HCT116 (cell line): ENCODE measurements around the gene EXOC4.

ENCODE experiments used
- EGR1 ChIP-seq: IDR thresholded peaks from 2 replicates; pipeline ENCODE4 v1.6.1; 2012; ENCODE audit warnings: low read depth
- ZNF274 ChIP-seq: fragments of 200-500 bp; sonication (Bioruptor generic); IDR thresholded peaks from 2 replicates; pipeline ENCODE4 v1.6.1; 2014; ENCODE audit warnings: mild to moderate bottlenecking, low read depth, low read length, inconsistent platforms
- TF ChIP-seq, protein P1 (sequence below): IDR thresholded peaks from 2 replicates; pipeline ENCODE4 v1.6.1; 2012; ENCODE audit warnings: low read depth
- TF ChIP-seq, protein P2 (sequence below), 3 experiments: fragments of 200-600 bp in 1 of 3; sonication (generic) in 1 of 3; IDR thresholded peaks in 2 of 3; conservative IDR thresholded peaks in 1 of 3; 2 replicates each; pipeline ENCODE4 v1.5.1; 2012 to 2017; ENCODE audit warnings: low read depth in 2 of 3, low read length in 2 of 3, antibody characterized with exemption in 1 of 3, borderline replicate concordance in 1 of 3, control low read depth in 1 of 3, mild to moderate bottlenecking in 1 of 3, mixed read lengths in 1 of 3, mixed run types in 1 of 3, moderate library complexity in 1 of 3; ENCODE audit not compliant: insufficient read depth in 1 of 3

DNA sequence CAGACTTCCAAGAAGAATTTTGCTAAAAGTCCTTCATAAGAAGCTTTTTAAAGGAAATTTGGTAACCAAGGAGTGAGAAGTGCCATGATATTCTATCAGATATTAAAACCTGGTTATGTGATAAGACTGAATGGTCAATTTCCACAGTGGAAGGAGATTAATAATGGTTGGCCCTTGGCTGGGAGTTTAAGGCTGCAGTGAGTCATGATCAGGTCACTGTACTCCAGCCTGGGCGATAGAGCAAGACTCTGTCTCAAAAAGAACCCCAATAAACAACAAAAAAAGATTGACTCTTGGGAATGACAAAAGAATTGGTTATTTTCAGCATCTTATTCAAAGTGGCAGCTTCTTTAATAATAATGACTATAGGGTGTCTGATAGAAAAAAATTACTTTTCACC, 37.2 kb downstream of the EXOC4 start:
- TF ChIP-seq, protein P1, sequence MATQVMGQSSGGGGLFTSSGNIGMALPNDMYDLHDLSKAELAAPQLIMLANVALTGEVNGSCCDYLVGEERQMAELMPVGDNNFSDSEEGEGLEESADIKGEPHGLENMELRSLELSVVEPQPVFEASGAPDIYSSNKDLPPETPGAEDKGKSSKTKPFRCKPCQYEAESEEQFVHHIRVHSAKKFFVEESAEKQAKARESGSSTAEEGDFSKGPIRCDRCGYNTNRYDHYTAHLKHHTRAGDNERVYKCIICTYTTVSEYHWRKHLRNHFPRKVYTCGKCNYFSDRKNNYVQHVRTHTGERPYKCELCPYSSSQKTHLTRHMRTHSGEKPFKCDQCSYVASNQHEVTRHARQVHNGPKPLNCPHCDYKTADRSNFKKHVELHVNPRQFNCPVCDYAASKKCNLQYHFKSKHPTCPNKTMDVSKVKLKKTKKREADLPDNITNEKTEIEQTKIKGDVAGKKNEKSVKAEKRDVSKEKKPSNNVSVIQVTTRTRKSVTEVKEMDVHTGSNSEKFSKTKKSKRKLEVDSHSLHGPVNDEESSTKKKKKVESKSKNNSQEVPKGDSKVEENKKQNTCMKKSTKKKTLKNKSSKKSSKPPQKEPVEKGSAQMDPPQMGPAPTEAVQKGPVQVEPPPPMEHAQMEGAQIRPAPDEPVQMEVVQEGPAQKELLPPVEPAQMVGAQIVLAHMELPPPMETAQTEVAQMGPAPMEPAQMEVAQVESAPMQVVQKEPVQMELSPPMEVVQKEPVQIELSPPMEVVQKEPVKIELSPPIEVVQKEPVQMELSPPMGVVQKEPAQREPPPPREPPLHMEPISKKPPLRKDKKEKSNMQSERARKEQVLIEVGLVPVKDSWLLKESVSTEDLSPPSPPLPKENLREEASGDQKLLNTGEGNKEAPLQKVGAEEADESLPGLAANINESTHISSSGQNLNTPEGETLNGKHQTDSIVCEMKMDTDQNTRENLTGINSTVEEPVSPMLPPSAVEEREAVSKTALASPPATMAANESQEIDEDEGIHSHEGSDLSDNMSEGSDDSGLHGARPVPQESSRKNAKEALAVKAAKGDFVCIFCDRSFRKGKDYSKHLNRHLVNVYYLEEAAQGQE, result no peak
- no peak for TF ChIP-seq EGR1
- no peak for TF ChIP-seq ZNF274
- TF ChIP-seq, protein P2, sequence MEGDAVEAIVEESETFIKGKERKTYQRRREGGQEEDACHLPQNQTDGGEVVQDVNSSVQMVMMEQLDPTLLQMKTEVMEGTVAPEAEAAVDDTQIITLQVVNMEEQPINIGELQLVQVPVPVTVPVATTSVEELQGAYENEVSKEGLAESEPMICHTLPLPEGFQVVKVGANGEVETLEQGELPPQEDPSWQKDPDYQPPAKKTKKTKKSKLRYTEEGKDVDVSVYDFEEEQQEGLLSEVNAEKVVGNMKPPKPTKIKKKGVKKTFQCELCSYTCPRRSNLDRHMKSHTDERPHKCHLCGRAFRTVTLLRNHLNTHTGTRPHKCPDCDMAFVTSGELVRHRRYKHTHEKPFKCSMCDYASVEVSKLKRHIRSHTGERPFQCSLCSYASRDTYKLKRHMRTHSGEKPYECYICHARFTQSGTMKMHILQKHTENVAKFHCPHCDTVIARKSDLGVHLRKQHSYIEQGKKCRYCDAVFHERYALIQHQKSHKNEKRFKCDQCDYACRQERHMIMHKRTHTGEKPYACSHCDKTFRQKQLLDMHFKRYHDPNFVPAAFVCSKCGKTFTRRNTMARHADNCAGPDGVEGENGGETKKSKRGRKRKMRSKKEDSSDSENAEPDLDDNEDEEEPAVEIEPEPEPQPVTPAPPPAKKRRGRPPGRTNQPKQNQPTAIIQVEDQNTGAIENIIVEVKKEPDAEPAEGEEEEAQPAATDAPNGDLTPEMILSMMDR (IDR thresholded peaks at IDR 0.05 in 2 of 3, conservative IDR thresholded peaks at IDR 0.05 in 1 of 3; ENCODE audit: borderline replicate concordance in 1 of 3, insufficient read depth in 1 of 3, low read depth in 2 of 3, low read length in 2 of 3), result no peak
